A549 (cell line): ENCODE measurements around the gene KLK7. TPM values are rescaled to one million over a fixed set of nuclear protein-coding genes. Genes with fewer than 3 reads are reported as not detected.
A peak's percentile ranks its signal among the peaks of the same experiment; 100 is the strongest.

Source experiments
- ATAC-seq, 2 experiments: fragments of 200-7000 bp in 1 of 2; fragments of >200 bp in 1 of 2; cut with Nextera tagmentation in 1 of 2; cut with Tn5 transposase in 1 of 2; 3 replicates each; pipeline versions ENCODE4 v1.8.0 to v1.9.1; 2018 to 2020; ENCODE audit warnings: mild to moderate bottlenecking in 1 of 2, moderate library complexity in 1 of 2
- CTCF ChIA-PET: fragments of 300-600 bp; sonication (Branson Sonifier 250); formaldehyde crosslinking; extraction: SDS; loops from one replicate; lab custom pipeline; 2021; ENCODE audit warnings: antibody characterized with exemption, inconsistent platforms; lab: Yijun Ruan, JAX
- POLR2A ChIA-PET: fragments of 350-600 bp; formaldehyde crosslinking; extraction: SDS; loops from one replicate; lab custom pipeline; 2021; ENCODE audit warnings: antibody characterized with exemption, inconsistent platforms; lab: Yijun Ruan, JAX
- DNase-seq, 2 experiments: peaks; one replicate each; pipeline versions ENCODE4 v3.0.0 to v3.0.0-alpha.2; 2011 to 2016; ENCODE audit warnings: low read depth in 1 of 2, low spot score in 1 of 2
- FAIRE-seq: peaks from 2 replicates; lab custom pipeline; 2011; peaks lifted over from hg19 to GRCh38; lab: Jason Lieb, UNC
- H3K27ac ChIP-seq, 2 experiments: fragments of >200 bp; sonication (Bioruptor Twin); formaldehyde crosslinking; 3 replicates each; pipeline ENCODE4 v1.5.1; 2016 to 2017
- H3K4me1 ChIP-seq: fragments of >200 bp; sonication (Bioruptor Twin); formaldehyde crosslinking; 3 replicates; pipeline ENCODE4 v1.6.1; 2016
- H3K4me2 ChIP-seq: fragments of >200 bp; sonication (Bioruptor Twin); formaldehyde crosslinking; 3 replicates; pipeline ENCODE4 v1.6.1; 2016
- H3K4me3 ChIP-seq: fragments of >200 bp; sonication (Bioruptor Twin); formaldehyde crosslinking; 3 replicates; pipeline ENCODE4 v1.5.1; 2016
- H3K9me3 ChIP-seq: fragments of >200 bp; sonication (Bioruptor Twin); formaldehyde crosslinking; 3 replicates; pipeline ENCODE4 v1.6.1; 2016
- CBX8 ChIP-seq: fragments of 200-600 bp; sonication (generic); IDR thresholded peaks from 2 replicates; pipeline ENCODE4 v1.6.1; 2016
- CEBPB ChIP-seq, 2 experiments: fragments of >200 bp in 1 of 2; sonication (Bioruptor Twin) in 1 of 2; formaldehyde crosslinking in 1 of 2; IDR thresholded peaks; 2 replicates each; pipeline ENCODE4 v1.6.1; 2012 to 2016
- CHD4 ChIP-seq: fragments of 200-600 bp; sonication (generic); IDR thresholded peaks from 2 replicates; pipeline ENCODE4 v1.6.1; 2016; ENCODE audit warnings: antibody characterized with exemption, mild to moderate bottlenecking, borderline replicate concordance
- EP300 ChIP-seq, 2 experiments: fragments of >200 bp; sonication (Bioruptor Twin); formaldehyde crosslinking; IDR thresholded peaks; 2 replicates in 1 of 2; 3 replicates in 1 of 2; pipeline ENCODE4 v1.6.1; 2016 to 2017
- HDAC2 ChIP-seq: fragments of 200-600 bp; sonication (generic); IDR thresholded peaks from 2 replicates; pipeline ENCODE4 v1.6.1; 2016
- HOXA7 ChIP-seq: fragments of 250-450 bp; sonication (Bioruptor Pico); IDR thresholded peaks from 2 replicates; pipeline ENCODE4 v1.5.0; 2020; ENCODE audit warnings: mild to moderate bottlenecking, moderate library complexity
- KDM5A ChIP-seq: fragments of 200-600 bp; sonication (generic); IDR thresholded peaks from 2 replicates; pipeline ENCODE4 v1.6.1; 2016; ENCODE audit warnings: antibody characterized with exemption, mild to moderate bottlenecking
- MAX ChIP-seq: IDR thresholded peaks from 2 replicates; pipeline ENCODE4 v1.6.1; 2012
- MYC ChIP-seq: IDR thresholded peaks from 2 replicates; pipeline ENCODE4 v1.6.1; 2012; ENCODE audit warnings: mild to moderate bottlenecking, inconsistent platforms, low read length, improper control_type of control experiment, borderline replicate concordance
- NPAS2 ChIP-seq: fragments of 250-450 bp; sonication (Bioruptor Pico); IDR thresholded peaks from 2 replicates; pipeline ENCODE4 v1.8.0; 2022; ENCODE audit warnings: mild to moderate bottlenecking, moderate library complexity, borderline replicate concordance
- RAD21 ChIP-seq, 2 experiments: fragments of >200 bp in 1 of 2; sonication (Bioruptor Twin) in 1 of 2; formaldehyde crosslinking in 1 of 2; IDR thresholded peaks in 1 of 2; conservative IDR thresholded peaks in 1 of 2; 2 replicates in 1 of 2; 3 replicates in 1 of 2; pipeline ENCODE4 v1.6.1; 2012 to 2018; ENCODE audit warnings: inconsistent platforms in 1 of 2
- RARB ChIP-seq: fragments of 250-450 bp; sonication (Bioruptor Pico); IDR thresholded peaks from 2 replicates; pipeline ENCODE4 v1.8.0; 2021; ENCODE audit warnings: mild to moderate bottlenecking, moderate library complexity
- RFX5 ChIP-seq: fragments of 450-650 bp; IDR thresholded peaks from 2 replicates; pipeline ENCODE4 v1.7.1; 2014; ENCODE audit warnings: antibody characterized with exemption, mild to moderate bottlenecking, moderate library complexity
- RNF2 ChIP-seq: fragments of 200-600 bp; sonication (generic); IDR thresholded peaks from 2 replicates; pipeline ENCODE4 v1.6.1; 2016; ENCODE audit warnings: low read depth, mild to moderate bottlenecking, antibody characterized with exemption, moderate library complexity, borderline replicate concordance
- SMC3 ChIP-seq: fragments of >200 bp; sonication (Bioruptor Twin); formaldehyde crosslinking; IDR thresholded peaks from 3 replicates; pipeline ENCODE4 v1.6.1; 2018; ENCODE audit warnings: inconsistent platforms
- SREBF2 ChIP-seq: fragments of 450-650 bp; IDR thresholded peaks from 2 replicates; pipeline ENCODE4 v1.6.1; 2014; ENCODE audit warnings: mild to moderate bottlenecking, moderate library complexity
- ZC3H11A ChIP-seq: fragments of 450-650 bp; IDR thresholded peaks from 2 replicates; pipeline ENCODE4 v1.6.1; 2014; ENCODE audit warnings: antibody characterized with exemption, mild to moderate bottlenecking
- WGBS: methylation state at CpG from one replicate; pipeline ENCODE4 v1.1.6; 2017; ENCODE audit errors: missing lambda C conversion rate; 5-methylcytosine and 5-hydroxymethylcytosine counted together
- polyA plus RNA-seq, 4 experiments: library from polyadenylated mRNA; depleted of rRNA in 3 of 4; stranded (reverse); fragments of >200 nt; fragmentation: RNase III in 1 of 4; extraction: RNeasy Plus Mini Kit Qiagen cat#74134 plus additional on column Dnase treatment in 1 of 4; gene quantifications; 2 replicates in 3 of 4; 3 replicates in 1 of 4; pipeline ENCODE4 v1.2.3, GENCODE V29; 2011 to 2017
- TF ChIP-seq, protein P1 (sequence below): fragments of >200 bp; sonication (Bioruptor Twin); formaldehyde crosslinking; IDR thresholded peaks from 3 replicates; pipeline ENCODE4 v1.5.1; 2016

Gene KLK7
- polyA plus RNA-seq, 2 of the 4 experiments (the other 2 are of a cell fraction), result not detected

DNA sequence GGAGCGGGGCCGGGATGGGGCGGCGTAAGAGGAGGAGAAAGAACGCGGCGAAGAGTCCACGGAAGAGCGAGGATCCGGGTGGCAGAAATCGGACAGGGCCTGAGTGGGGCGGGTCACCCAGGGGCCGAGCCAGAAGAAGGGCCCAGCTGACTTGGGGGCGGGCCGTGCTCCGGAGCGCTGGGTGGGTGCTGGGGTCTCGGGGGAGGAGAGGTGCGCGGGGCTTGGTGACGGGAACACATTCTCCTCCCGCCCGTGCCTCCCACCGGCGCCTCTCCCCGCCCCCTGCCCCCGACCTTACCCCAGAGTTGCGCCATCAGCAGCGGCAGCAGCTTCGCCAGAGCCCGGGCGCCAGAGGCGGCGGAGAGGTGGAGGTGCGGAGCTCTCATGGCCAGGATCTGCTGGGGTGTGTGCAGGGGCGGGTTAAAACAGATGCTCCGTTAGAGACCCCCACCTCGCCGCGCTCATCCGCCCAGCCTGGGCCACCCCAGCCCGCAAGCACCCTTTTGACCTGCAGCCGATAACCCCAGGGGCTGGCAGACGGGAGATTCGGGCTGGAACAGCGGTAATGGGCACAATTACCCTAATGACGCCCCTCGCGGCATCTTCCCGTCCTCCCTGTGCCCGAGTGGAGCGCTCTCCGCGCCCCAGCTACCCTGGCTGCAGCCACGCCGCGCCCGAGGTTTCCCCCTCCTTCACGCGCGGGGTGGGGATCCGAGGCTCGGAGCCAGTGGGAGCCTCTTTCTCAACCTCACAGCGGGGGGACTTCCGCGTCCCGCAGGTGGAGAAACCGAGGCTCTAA, 35.2 kb upstream of the KLK7 start:
- ATAC-seq (peak; percentile 28 to 39; a peak in 4 of 6 replicates), FAIRE-seq (no peak), DNase-seq (no peak)
- POLR2A ChIA-PET, result interaction anchor here (0.8 kb wide), 1 partner anchor 214 kb away, joined by 4 read pairs; no protein-coding TSS in a partner anchor
- WGBS, result 5% methylated on average over 44 of the region's 68 CpGs
- Histone ChIP-seq H3K9me3 (no peaks in the 10 kb centered on the region), H3K4me3 (peak overlapping the region; percentile 49), H3K27ac (peak overlapping the region in 1 of 2 experiments; percentile 53; a peak in 1 of 6 replicates), H3K4me2 (peak overlapping the region; percentile 92), H3K4me1 (peaks cover 23% of the 10 kb centered on the region)
- CTCF ChIA-PET, result interaction anchor here (0.9 to 8.8 kb wide), 5 partner anchors 19 to 149 kb away, joined by 3 to 147 read pairs (median 12); no protein-coding TSS in a partner anchor
- TF ChIP-seq MAX, result 0 out of 2 replicates have a peak, but pooled peaks have one; percentile 32
- no peak for TF ChIP-seq CBX8
- no peak for TF ChIP-seq RARB (CRISPR knock-in tag)
- peak; percentile 19 to 57; a peak in 1 of 4 replicates for TF ChIP-seq CEBPB (IDR thresholded peaks at IDR 0.05)
- no peak for TF ChIP-seq CHD4

- Histone ChIP-seq H3K27ac (peak overlapping the region in 1 of 2 experiments; percentile 27; a peak in 1 of 6 replicates), H3K9me3 (no peaks in the 10 kb centered on the region), H3K4me2 (peak overlapping the region; percentile 92), H3K4me1 (peaks cover 23% of the 10 kb centered on the region), H3K4me3 (peak overlapping the region; percentile 42)
- DNase-seq (peak; percentile 87 to 98), FAIRE-seq (no peak), ATAC-seq (peak; percentile 63 to 84)
- WGBS, result 4% methylated on average over 56 of the region's 68 CpGs
- POLR2A ChIA-PET, result interaction anchor here (1.0 to 1.1 kb wide), 2 partner anchors 87 to 213 kb away, joined by 3 to 5 read pairs; no protein-coding TSS in a partner anchor
- TF ChIP-seq, protein P1, sequence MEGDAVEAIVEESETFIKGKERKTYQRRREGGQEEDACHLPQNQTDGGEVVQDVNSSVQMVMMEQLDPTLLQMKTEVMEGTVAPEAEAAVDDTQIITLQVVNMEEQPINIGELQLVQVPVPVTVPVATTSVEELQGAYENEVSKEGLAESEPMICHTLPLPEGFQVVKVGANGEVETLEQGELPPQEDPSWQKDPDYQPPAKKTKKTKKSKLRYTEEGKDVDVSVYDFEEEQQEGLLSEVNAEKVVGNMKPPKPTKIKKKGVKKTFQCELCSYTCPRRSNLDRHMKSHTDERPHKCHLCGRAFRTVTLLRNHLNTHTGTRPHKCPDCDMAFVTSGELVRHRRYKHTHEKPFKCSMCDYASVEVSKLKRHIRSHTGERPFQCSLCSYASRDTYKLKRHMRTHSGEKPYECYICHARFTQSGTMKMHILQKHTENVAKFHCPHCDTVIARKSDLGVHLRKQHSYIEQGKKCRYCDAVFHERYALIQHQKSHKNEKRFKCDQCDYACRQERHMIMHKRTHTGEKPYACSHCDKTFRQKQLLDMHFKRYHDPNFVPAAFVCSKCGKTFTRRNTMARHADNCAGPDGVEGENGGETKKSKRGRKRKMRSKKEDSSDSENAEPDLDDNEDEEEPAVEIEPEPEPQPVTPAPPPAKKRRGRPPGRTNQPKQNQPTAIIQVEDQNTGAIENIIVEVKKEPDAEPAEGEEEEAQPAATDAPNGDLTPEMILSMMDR, result peak; percentile 84
- no peak for TF ChIP-seq CBX8
- TF ChIP-seq CHD4, result no peak
- TF ChIP-seq RAD21 (conservative IDR thresholded peaks at IDR 0.05 in 1 of 2, IDR thresholded peaks at IDR 0.05 in 1 of 2), result peak; percentile 84 to 89
- no peak for TF ChIP-seq MYC
- TF ChIP-seq SREBF2, result no peak
- TF ChIP-seq ZC3H11A, result no peak
- TF ChIP-seq RFX5, result no peak
- TF ChIP-seq RNF2, result 0 out of 2 replicates have a peak, but pooled peaks have one; percentile 53
- TF ChIP-seq HOXA7 (CRISPR knock-in tag), result no peak
- peak; percentile 81 for TF ChIP-seq SMC3
- peak; percentile 91 for TF ChIP-seq HDAC2
- no peak for TF ChIP-seq EP300 (IDR thresholded peaks at IDR 0.05)
- no peak for TF ChIP-seq NPAS2 (CRISPR knock-in tag)
- TF ChIP-seq MAX, result peak; percentile 25; the same call in 1 of the 2 replicates
- TF ChIP-seq KDM5A, result no peak
- CTCF ChIA-PET, result interaction anchor here (0.5 to 8.8 kb wide), 51 partner anchors 9 to 644 kb away, joined by 3 to 147 read pairs (median 5); partner anchors contain the start of genes ACP4, KLK11, KLK6 and KLK8
These were observed 33.3 kb upstream of the KLK7 start for GRCh38 chr19:51016798-51017683.
